Measurements from ENCODE around the gene FOXC2. TPM values are rescaled to one million over a fixed set of nuclear protein-coding genes. Genes with fewer than 3 reads are reported as not detected.

The FOXC2 gene
- total RNA-seq (not detected), polyA plus RNA-seq (not detected)

- H3K27ac ChIP-seq (ENCODE audit: low read depth, low read length) = no peak within 1 kb of the TSS
- Mint-ChIP-seq H3K36me3 (no peaks in the 10 kb centered on the region), H3K27ac (peak within 1 kb of the TSS in 2 of 7 donors; percentile 42 to 47), H3K4me3 (peak within 1 kb of the TSS; percentile 50 to 65 (median 57)), H3K4me1 (peaks cover 10 to 34% (median 22%) of the 10 kb centered on the region in 4 donors), H3K9me3 (no peaks in the 10 kb centered on the region), H3K27me3 (peaks cover 46 to 67% of the 10 kb centered on the region in 2 donors)
- peaks cover 18% of the 10 kb centered on the region for H3K4me1 ChIP-seq (ENCODE audit: insufficient read depth, low read length)
- peak in 2 of 5 donors; percentile 31 to 33 for DNase-seq
- H3K9me3 ChIP-seq (ENCODE audit: control insufficient read depth in 1 of 2, low read length in 2 of 2) = no peaks in the 10 kb centered on the region
- POLR2A ChIA-PET (ENCODE audit: partially characterized antibody) = no interaction called here
- H3K36me3 ChIP-seq (ENCODE audit: insufficient read depth, low read length) = no peaks in the 10 kb centered on the region
- CTCF ChIA-PET (ENCODE audit: partially characterized antibody) = no interaction called here
- intact Hi-C loops (cut with micrococcal nuclease) = no loop called here
- H3K27me3 ChIP-seq (ENCODE audit: insufficient read depth, low read length) = peaks cover 35% of the 10 kb centered on the region
- no peak within 1 kb of the TSS for H3K4me3 ChIP-seq (ENCODE audit: low read length in 2 of 2)
Measured at GRCh38 chr16:86566601-86566965, at the start of gene FOXC2. FOXC2 (plus strand) TSS chr16:86566829; CDS start chr16:86567336, 507 bp downstream.

GRCh38 chr16:86517033-86517432, 49.6 kb upstream of the FOXC2 start:
- ChIA-PET CTCF (ENCODE audit: partially characterized antibody) (no interaction called here), POLR2A (ENCODE audit: partially characterized antibody) (no interaction called here)
- Mint-ChIP-seq H3K27ac (no peak overlapping the region), H3K36me3 (no peaks in the 10 kb centered on the region), H3K4me1 (peaks cover 4 to 26% (median 14%) of the 10 kb centered on the region in 4 donors), H3K27me3 (peaks cover 46 to 53% of the 10 kb centered on the region in 2 donors), H3K9me3 (peaks cover 0 to 2% (median 0%) of the 10 kb centered on the region in 8 donors), H3K4me3 (peak overlapping the region in 1 of 8 donors; percentile 51)
- peaks cover 4% of the 10 kb centered on the region for H3K27me3 ChIP-seq (ENCODE audit: insufficient read depth, low read length)
- no peak overlapping the region for H3K4me3 ChIP-seq (ENCODE audit: low read length in 2 of 2)
- H3K9me3 ChIP-seq (ENCODE audit: control insufficient read depth in 1 of 2, low read length in 2 of 2) = no peaks in the 10 kb centered on the region
- H3K36me3 ChIP-seq (ENCODE audit: insufficient read depth, low read length) = no peaks in the 10 kb centered on the region
- intact Hi-C loops (cut with micrococcal nuclease) = no loop called here
- no peak for DNase-seq
- H3K4me1 ChIP-seq (ENCODE audit: insufficient read depth, low read length) = peaks cover 12% of the 10 kb centered on the region
- H3K27ac ChIP-seq (ENCODE audit: low read depth, low read length) = no peak overlapping the region

GRCh38 chr16:86517652-86518258, 48.9 kb upstream of the FOXC2 start:
- CTCF ChIA-PET (ENCODE audit: partially characterized antibody) = interaction anchor here (0.9 to 1.2 kb wide), 2 partner anchors 16 to 696 kb away, joined by 3 read pairs; no protein-coding TSS in a partner anchor
- POLR2A ChIA-PET (ENCODE audit: partially characterized antibody) = no interaction called here

GRCh38 chr16:86519007-86519648, 47.5 kb upstream of the FOXC2 start:
- Histone ChIP-seq H3K9me3 (ENCODE audit: control insufficient read depth in 1 of 2, low read length in 2 of 2) (no peaks in the 10 kb centered on the region), H3K27ac (ENCODE audit: low read depth, low read length) (no peak overlapping the region), H3K4me3 (ENCODE audit: low read length in 2 of 2) (no peak overlapping the region), H3K27me3 (ENCODE audit: insufficient read depth, low read length) (peaks cover 4% of the 10 kb centered on the region), H3K4me1 (ENCODE audit: insufficient read depth, low read length) (peaks cover 12% of the 10 kb centered on the region), H3K36me3 (ENCODE audit: insufficient read depth, low read length) (no peaks in the 10 kb centered on the region)
- CTCF ChIA-PET (ENCODE audit: partially characterized antibody) = interaction anchor here (1.3 to 1.5 kb wide), 2 partner anchors 14 to 30 kb away, joined by 3 to 5 read pairs; no protein-coding TSS in a partner anchor
- Mint-ChIP-seq H3K36me3 (no peaks in the 10 kb centered on the region), H3K27me3 (peaks cover 35 to 44% of the 10 kb centered on the region in 2 donors), H3K27ac (no peak overlapping the region), H3K4me3 (peak overlapping the region in 4 of 8 donors; percentile 31 to 78 (median 55)), H3K4me1 (peaks cover 4 to 14% (median 9%) of the 10 kb centered on the region in 4 donors), H3K9me3 (peaks cover 0 to 2% (median 0%) of the 10 kb centered on the region in 8 donors)
- intact Hi-C loops (cut with micrococcal nuclease) = no loop called here
- POLR2A ChIA-PET (ENCODE audit: partially characterized antibody) = no interaction called here
- peak in 1 of 5 donors; percentile 1 for DNase-seq

More at GRCh38 chr16:86517652-86518258, 48.9 kb upstream of the FOXC2 start:
- Histone ChIP-seq H3K9me3 (ENCODE audit: control insufficient read depth in 1 of 2, low read length in 2 of 2) (no peaks in the 10 kb centered on the region), H3K4me1 (ENCODE audit: insufficient read depth, low read length) (peaks cover 12% of the 10 kb centered on the region), H3K27me3 (ENCODE audit: insufficient read depth, low read length) (peaks cover 4% of the 10 kb centered on the region), H3K27ac (ENCODE audit: low read depth, low read length) (no peak overlapping the region), H3K4me3 (ENCODE audit: low read length in 2 of 2) (no peak overlapping the region), H3K36me3 (ENCODE audit: insufficient read depth, low read length) (no peaks in the 10 kb centered on the region)
- peaks cover 4 to 25% (median 14%) of the 10 kb centered on the region in 4 donors for H3K4me1 Mint-ChIP-seq
- peak in 1 of 5 donors; percentile 2 for DNase-seq
- H3K27ac Mint-ChIP-seq = no peak overlapping the region
- H3K27me3 Mint-ChIP-seq = peaks cover 45 to 52% of the 10 kb centered on the region in 2 donors
- intact Hi-C loops (cut with micrococcal nuclease) = no loop called here
- no peaks in the 10 kb centered on the region for H3K36me3 Mint-ChIP-seq
- H3K4me3 Mint-ChIP-seq = no peak overlapping the region
- peaks cover 0 to 2% (median 0%) of the 10 kb centered on the region in 8 donors for H3K9me3 Mint-ChIP-seq

GRCh38 chr16:86519649-86520316, 46.8 kb upstream of the FOXC2 start:
- ChIA-PET CTCF (ENCODE audit: partially characterized antibody) (interaction anchor here (1.3 to 1.5 kb wide), 2 partner anchors 13 to 31 kb away, joined by 3 to 5 read pairs; no protein-coding TSS in a partner anchor), POLR2A (ENCODE audit: partially characterized antibody) (no interaction called here)
- no peaks in the 10 kb centered on the region for H3K36me3 ChIP-seq (ENCODE audit: insufficient read depth, low read length)
- Mint-ChIP-seq H3K4me1 (peaks cover 4 to 14% (median 9%) of the 10 kb centered on the region in 4 donors), H3K36me3 (no peaks in the 10 kb centered on the region), H3K9me3 (peaks cover 0 to 2% (median 0%) of the 10 kb centered on the region in 8 donors), H3K27ac (peak overlapping the region in 1 of 7 donors; percentile 30), H3K4me3 (peak overlapping the region in 6 of 8 donors; percentile 17 to 78 (median 55)), H3K27me3 (peaks cover 32 to 39% of the 10 kb centered on the region in 2 donors)
- no peak overlapping the region for H3K27ac ChIP-seq (ENCODE audit: low read depth, low read length)
- intact Hi-C loops (cut with micrococcal nuclease) = no loop called here
- DNase-seq = peak in 4 of 5 donors; percentile 28 to 37 (median 33)
- H3K4me1 ChIP-seq (ENCODE audit: insufficient read depth, low read length) = peaks cover 12% of the 10 kb centered on the region
- H3K27me3 ChIP-seq (ENCODE audit: insufficient read depth, low read length) = peaks cover 4% of the 10 kb centered on the region
- H3K9me3 ChIP-seq (ENCODE audit: control insufficient read depth in 1 of 2, low read length in 2 of 2) = no peaks in the 10 kb centered on the region
- no peak overlapping the region for H3K4me3 ChIP-seq (ENCODE audit: low read length in 2 of 2)

- ChIA-PET POLR2A (ENCODE audit: partially characterized antibody) (no interaction called here), CTCF (ENCODE audit: partially characterized antibody) (interaction anchor here (0.9 to 1.5 kb wide), 5 partner anchors 12 to 397 kb away, joined by 3 to 5 read pairs (median 3); no protein-coding TSS in a partner anchor)
- Mint-ChIP-seq H3K4me1 (peaks cover 4 to 14% (median 9%) of the 10 kb centered on the region in 4 donors), H3K27ac (peak overlapping the region in 1 of 7 donors; percentile 30), H3K9me3 (peaks cover 0 to 2% (median 0%) of the 10 kb centered on the region in 8 donors), H3K36me3 (no peaks in the 10 kb centered on the region), H3K4me3 (peak overlapping the region in 5 of 8 donors; percentile 36 to 78 (median 63)), H3K27me3 (peaks cover 28 to 35% of the 10 kb centered on the region in 2 donors)
- Histone ChIP-seq H3K27ac (ENCODE audit: low read depth, low read length) (no peak overlapping the region), H3K36me3 (ENCODE audit: insufficient read depth, low read length) (no peaks in the 10 kb centered on the region), H3K4me1 (ENCODE audit: insufficient read depth, low read length) (peaks cover 12% of the 10 kb centered on the region), H3K9me3 (ENCODE audit: control insufficient read depth in 1 of 2, low read length in 2 of 2) (no peaks in the 10 kb centered on the region), H3K27me3 (ENCODE audit: insufficient read depth, low read length) (peaks cover 4% of the 10 kb centered on the region), H3K4me3 (ENCODE audit: low read length in 2 of 2) (no peak overlapping the region)
- intact Hi-C loops (cut with micrococcal nuclease) = no loop called here
- no peak for DNase-seq
Measured at GRCh38 chr16:86520317-86521210, 46.1 kb upstream of the FOXC2 start.

Data from CD4-positive, alpha-beta memory T cell (primary cell).